ENCODE results near the gene PRKCI.

DNA sequence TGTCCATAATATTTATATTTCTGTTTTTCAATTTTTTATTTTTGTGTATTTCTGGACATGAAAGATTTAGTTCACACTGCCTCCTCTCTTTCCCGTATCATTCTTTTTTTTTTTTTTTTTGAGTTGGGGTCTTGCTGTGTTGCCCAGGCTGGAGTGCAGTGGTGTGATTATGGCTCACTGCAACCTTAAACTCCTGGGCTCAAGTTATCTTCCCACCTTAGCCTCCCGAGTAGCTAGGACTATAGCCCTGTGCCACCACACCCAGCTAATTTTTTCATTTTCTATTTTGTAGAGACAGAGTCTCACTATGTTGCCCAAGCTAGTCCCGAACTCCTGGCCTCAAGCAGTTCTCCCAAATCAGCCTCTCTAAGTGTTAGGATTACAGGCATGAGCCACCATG, 53.6 kb downstream of the PRKCI start:
- TF ChIP-seq POLR2A (IDR thresholded peaks at IDR 0.05; ENCODE audit: extremely low read depth, insufficient read length) (no peak), MYC (IDR thresholded peaks at IDR 0.05; ENCODE audit: low read depth, low read length) (no peak)
- TF ChIP-seq, protein P1, sequence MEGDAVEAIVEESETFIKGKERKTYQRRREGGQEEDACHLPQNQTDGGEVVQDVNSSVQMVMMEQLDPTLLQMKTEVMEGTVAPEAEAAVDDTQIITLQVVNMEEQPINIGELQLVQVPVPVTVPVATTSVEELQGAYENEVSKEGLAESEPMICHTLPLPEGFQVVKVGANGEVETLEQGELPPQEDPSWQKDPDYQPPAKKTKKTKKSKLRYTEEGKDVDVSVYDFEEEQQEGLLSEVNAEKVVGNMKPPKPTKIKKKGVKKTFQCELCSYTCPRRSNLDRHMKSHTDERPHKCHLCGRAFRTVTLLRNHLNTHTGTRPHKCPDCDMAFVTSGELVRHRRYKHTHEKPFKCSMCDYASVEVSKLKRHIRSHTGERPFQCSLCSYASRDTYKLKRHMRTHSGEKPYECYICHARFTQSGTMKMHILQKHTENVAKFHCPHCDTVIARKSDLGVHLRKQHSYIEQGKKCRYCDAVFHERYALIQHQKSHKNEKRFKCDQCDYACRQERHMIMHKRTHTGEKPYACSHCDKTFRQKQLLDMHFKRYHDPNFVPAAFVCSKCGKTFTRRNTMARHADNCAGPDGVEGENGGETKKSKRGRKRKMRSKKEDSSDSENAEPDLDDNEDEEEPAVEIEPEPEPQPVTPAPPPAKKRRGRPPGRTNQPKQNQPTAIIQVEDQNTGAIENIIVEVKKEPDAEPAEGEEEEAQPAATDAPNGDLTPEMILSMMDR (IDR thresholded peaks at IDR 0.05; ENCODE audit: low read depth, low read length): no peak

All from NB4 (cell line).